Measurements from ENCODE around the gene NHEJ1.

Gene NHEJ1

GRCh38 chr2:219122202-219122980 lies 38.2 kb downstream of the NHEJ1 start:
- DNase-seq = no peak

- DNase-seq = no peak
These were observed 40.5 kb downstream of the NHEJ1 start for GRCh38 chr2:219120082-219120481.

DNA sequence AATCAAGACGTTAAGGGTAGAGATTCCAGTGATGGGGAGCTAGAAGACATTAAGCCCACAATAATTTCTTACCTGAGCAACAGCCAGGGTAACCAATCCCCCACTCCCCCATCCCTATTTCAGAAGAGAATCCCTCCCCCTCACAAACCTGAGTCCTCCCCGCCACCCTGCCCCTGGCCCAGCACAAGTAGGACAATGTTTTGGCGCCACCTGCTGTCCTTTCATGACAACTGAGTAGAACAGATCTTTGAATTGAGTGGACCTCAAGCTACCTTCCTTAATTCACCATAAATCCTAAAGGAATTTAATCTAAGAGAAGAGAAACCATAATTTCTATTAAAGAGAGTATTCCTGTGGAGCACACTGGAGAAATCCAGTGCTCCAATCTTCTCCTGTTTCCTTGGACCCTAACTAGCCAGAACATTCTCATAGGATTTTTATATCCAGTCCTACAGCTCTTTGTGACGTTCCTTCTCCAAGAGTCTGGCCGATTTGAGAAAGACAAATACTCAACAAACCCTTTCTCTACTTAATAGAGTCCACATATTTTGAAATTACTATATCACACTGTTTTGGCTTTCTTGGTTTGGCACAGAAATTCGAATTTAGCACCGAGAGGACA lies 41.1 kb downstream of the NHEJ1 start:
- DNase-seq = no peak

GRCh38 chr2:219118504-219118903 lies 42.1 kb downstream of the NHEJ1 start:
- no peak for DNase-seq

- no peak for DNase-seq
These were observed 43.6 kb downstream of the NHEJ1 start for GRCh38 chr2:219116776-219117646.

- no peak for DNase-seq
These were observed 47.8 kb downstream of the NHEJ1 start for GRCh38 chr2:219112651-219113338.

GRCh38 chr2:219112062-219112406 lies 48.6 kb downstream of the NHEJ1 start:
- DNase-seq = no peak

GRCh38 chr2:219111375-219112061 lies 49.1 kb downstream of the NHEJ1 start:
- no peak for DNase-seq

- DNase-seq = no peak
These were observed 51.1 kb downstream of the NHEJ1 start for GRCh38 chr2:219109471-219109870.

DNA sequence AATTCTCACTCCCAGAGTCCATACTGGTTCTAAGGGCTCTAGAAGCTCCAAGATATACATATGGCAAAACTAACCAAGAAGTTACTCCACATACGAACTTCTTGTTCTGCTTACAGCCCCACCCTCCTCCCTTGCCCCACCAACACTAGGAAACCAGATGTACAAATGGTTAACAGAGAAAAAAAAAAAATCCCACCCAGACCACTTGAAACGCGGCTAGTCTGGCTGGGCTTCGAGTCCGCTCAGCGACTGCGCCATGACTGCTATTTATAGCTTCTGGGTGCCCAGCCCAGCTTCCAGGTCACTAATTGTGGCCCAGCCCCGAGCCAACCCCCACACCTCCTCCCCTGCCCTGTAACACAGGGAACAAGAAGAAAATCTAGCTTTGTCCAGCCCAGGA lies 52.9 kb downstream of the NHEJ1 start:
- DNase-seq = no peak

- DNase-seq = no peak
These were observed 54.4 kb downstream of the NHEJ1 start for GRCh38 chr2:219106251-219106650.

- DNase-seq = no peak
These were observed 56.2 kb downstream of the NHEJ1 start for GRCh38 chr2:219104107-219105035.

DNA sequence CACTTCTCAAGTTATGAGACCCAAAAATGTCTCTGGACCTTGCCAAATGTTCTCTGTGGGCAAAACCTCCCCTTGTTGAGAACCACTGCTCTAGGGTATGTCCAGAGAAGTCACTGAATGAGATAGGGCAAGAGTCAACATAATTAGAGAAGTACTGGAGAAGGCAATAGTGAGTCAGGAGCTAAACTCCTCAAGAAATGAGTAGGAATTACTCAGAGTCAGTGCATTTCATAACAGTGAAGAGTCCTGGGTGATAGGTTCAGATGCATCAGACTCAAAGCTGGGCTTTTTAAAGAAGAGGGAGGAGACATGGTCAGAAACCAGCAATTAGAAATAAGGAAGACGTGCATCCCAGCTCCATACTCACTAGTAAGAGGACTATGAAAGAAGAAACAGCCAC lies 61.3 kb downstream of the NHEJ1 start:
- DNase-seq = no peak

GRCh38 chr2:219095406-219095935 lies 65.1 kb downstream of the NHEJ1 start:
- DNase-seq = no peak

DNA sequence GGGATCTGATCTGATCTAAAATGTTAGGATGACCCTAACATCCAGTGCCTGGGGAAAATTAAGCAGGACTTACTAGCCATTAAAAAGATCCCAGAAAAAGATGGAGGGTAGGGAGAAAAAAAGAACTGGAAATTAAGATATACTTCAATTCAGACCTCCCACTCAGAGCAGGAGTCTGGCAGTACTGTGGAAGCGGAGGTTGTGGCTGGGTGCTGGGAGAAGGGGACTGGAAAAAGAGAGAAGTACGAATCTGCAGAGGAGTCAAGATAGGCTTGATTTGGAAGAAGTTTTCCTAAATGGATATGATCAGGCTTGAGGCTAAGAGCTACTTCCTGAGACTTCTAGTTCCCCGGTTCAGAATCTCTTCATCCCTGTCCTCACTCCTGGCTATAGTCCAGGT lies 66.4 kb downstream of the NHEJ1 start:
- no peak for DNase-seq

DNA sequence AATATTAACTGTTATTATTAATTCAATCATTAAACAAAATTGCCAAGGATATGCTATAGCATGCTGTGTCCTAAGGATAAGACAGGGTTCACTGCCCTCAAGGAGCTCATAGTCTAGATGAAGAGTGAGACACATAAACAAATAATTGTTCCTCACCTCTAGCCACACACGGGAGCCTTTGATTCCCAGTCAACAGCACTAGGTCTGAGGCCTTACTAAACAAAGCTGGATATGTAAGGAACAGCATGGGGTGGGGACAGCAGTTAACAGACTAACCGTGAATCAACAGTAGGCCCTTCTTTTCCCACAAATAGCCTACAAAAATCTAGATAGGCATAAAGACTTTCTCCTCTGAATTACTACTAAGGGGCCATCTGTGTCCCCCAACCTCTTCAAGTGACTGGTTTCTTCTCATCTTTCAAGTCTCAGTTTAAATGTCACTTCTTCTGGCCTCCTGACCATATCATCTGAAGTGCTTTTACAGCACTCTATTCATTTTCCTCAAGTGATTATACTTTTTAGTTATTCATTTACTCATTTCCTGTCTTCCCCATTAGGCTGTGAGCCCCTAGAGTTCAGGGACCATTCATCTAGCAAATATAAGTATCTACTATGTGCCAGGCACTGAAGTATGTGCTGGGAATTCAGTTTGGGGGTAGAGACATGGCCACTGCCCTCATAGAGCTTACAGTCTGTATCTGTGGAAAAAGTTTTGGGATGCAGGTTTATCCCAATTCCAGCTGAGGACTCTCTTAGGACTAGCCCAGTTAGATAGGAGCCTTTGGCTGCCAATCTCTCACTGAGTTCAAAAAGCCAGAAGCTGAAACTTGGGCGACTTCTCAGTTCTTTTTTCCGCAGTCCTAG lies 69.9 kb downstream of the NHEJ1 start:
- DNase-seq = no peak

- no peak for DNase-seq
These were observed 71.3 kb downstream of the NHEJ1 start for GRCh38 chr2:219089330-219089729.

- no peak for DNase-seq
These were observed 72.8 kb downstream of the NHEJ1 start for GRCh38 chr2:219087848-219088247.

DNA sequence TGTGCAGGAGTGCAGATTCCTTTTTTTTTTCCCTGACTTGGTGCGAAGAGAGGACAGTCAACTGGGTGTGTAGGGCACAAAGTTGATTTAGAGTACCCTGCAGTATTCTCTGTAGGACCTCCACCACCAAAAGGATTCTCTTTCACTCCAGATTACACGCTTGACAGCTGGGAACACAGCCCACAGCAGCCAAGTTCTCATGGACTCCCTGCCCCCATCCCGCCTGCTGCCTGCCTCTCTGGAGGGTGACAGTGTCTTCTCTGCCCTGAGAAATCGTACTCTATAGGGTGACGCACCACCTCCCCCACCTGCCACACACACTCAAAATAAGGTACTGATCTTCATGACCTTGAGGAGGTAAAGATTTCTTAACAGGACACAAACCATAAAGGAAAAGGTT lies 73.3 kb downstream of the NHEJ1 start:
- DNase-seq = no peak

DNA sequence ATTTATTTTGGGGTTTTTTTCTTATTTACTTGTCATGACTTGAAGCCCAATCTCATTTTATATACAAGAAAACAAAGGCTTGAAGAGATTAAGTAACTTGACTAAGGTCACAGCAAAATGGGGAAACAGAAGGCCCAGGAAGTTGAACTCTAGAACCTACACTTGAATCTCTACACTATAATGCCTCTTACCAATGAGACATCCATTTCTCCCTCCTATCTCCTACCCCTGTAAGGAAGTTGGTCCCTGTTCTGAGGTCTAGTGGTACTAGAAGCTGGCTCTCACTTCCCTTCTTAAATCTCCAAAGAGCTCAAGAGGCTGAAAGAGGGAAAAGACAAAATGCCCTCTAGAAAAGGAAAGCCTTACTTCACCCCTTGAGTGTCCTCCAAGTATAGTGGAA lies 74.4 kb downstream of the NHEJ1 start:
- DNase-seq = no peak
